Neural crest cell (in vitro differentiated cells): ENCODE data around the gene ADGRB2. TPM values are rescaled to one million over a fixed set of nuclear protein-coding genes. Genes with fewer than 3 reads are reported as not detected.

Experiments used
- DNase-seq: peaks from one replicate; pipeline ENCODE4 v3.0.0; 2021; ENCODE audit warnings: low read depth, mixed read lengths, low spot score
- H3K27ac Mint-ChIP-seq: one replicate; pipeline ENCODE4 v1.8.0; 2021; ENCODE audit warnings: mild to moderate bottlenecking, mixed read lengths; ENCODE audit not compliant: unreplicated experiment
- H3K27me3 Mint-ChIP-seq: 2 replicates; pipeline ENCODE4 v1.8.0; 2021; ENCODE audit warnings: low read depth, mild to moderate bottlenecking, mixed read lengths
- H3K36me3 Mint-ChIP-seq: 2 replicates; pipeline ENCODE4 v1.8.0; 2021; ENCODE audit warnings: low read depth, mild to moderate bottlenecking, mixed read lengths
- H3K4me1 Mint-ChIP-seq: 2 replicates; pipeline ENCODE4 v1.8.0; 2021; ENCODE audit warnings: mixed read lengths
- H3K4me3 Mint-ChIP-seq: one replicate; pipeline ENCODE4 v1.8.0; 2021; ENCODE audit warnings: mild to moderate bottlenecking, mixed read lengths
- H3K9me3 Mint-ChIP-seq: 2 replicates; pipeline ENCODE4 v1.8.0; 2021; ENCODE audit warnings: mixed read lengths
- CTCF ChIP-seq: fragments of 200-600 bp; sonication (generic); conservative IDR thresholded peaks from 2 replicates; pipeline ENCODE4 v1.5.0; 2021; ENCODE audit warnings: antibody characterized with exemption, mild to moderate bottlenecking
- total RNA-seq: library from RNA; stranded (reverse); gene quantifications from 2 replicates; pipeline ENCODE4 v1.2.1, GENCODE V29; 2021

The ADGRB2 gene
- total RNA-seq, 1 donor from 2014 or later = 18.8 TPM

- H3K4me1 Mint-ChIP-seq = peaks cover 25% of the 10 kb centered on the region
Measured at GRCh38 chr1:31742462-31743212, 21.5 kb downstream of the ADGRB2 start.

GRCh38 chr1:31739346-31739745 is 24.8 kb downstream of the ADGRB2 start:
- H3K9me3 Mint-ChIP-seq = no peaks in the 10 kb centered on the region
- DNase-seq = no peak
- no peaks in the 10 kb centered on the region for H3K36me3 Mint-ChIP-seq
- H3K4me1 Mint-ChIP-seq = peaks cover 6% of the 10 kb centered on the region
- H3K27me3 Mint-ChIP-seq = no peaks in the 10 kb centered on the region
- TF ChIP-seq CTCF = no peak
- H3K27ac Mint-ChIP-seq = no peak overlapping the region
- H3K4me3 Mint-ChIP-seq = no peak overlapping the region

More at GRCh38 chr1:31742462-31743212, 21.5 kb downstream of the ADGRB2 start:
- no peaks in the 10 kb centered on the region for H3K36me3 Mint-ChIP-seq
- no peak overlapping the region for H3K27ac Mint-ChIP-seq
- no peak for TF ChIP-seq CTCF
- DNase-seq = no peak
- H3K4me3 Mint-ChIP-seq = no peak overlapping the region
- H3K9me3 Mint-ChIP-seq = no peaks in the 10 kb centered on the region
- H3K27me3 Mint-ChIP-seq = no peaks in the 10 kb centered on the region

- Mint-ChIP-seq H3K27ac (no peak overlapping the region), H3K4me1 (no peaks in the 10 kb centered on the region), H3K27me3 (no peaks in the 10 kb centered on the region), H3K9me3 (no peaks in the 10 kb centered on the region), H3K4me3 (no peak overlapping the region), H3K36me3 (no peaks in the 10 kb centered on the region)
- no peak for TF ChIP-seq CTCF
- DNase-seq = no peak
Measured at GRCh38 chr1:31736675-31737074, 27.5 kb downstream of the ADGRB2 start.

- Mint-ChIP-seq H3K27me3 (no peaks in the 10 kb centered on the region), H3K27ac (no peak overlapping the region), H3K4me3 (no peak overlapping the region), H3K9me3 (no peaks in the 10 kb centered on the region), H3K4me1 (no peaks in the 10 kb centered on the region), H3K36me3 (no peaks in the 10 kb centered on the region)
- DNase-seq = no peak
- TF ChIP-seq CTCF = no peak
Measured at GRCh38 chr1:31735571-31735970, 28.6 kb downstream of the ADGRB2 start.

- no peak for DNase-seq
- Mint-ChIP-seq H3K27ac (no peak overlapping the region), H3K4me1 (no peaks in the 10 kb centered on the region), H3K9me3 (no peaks in the 10 kb centered on the region), H3K36me3 (no peaks in the 10 kb centered on the region), H3K4me3 (no peak overlapping the region), H3K27me3 (no peaks in the 10 kb centered on the region)
- no peak for TF ChIP-seq CTCF
Measured at GRCh38 chr1:31734582-31735107, 29.5 kb downstream of the ADGRB2 start.
